ENCODE results near the gene NR1H4.

Gene NR1H4

DNA sequence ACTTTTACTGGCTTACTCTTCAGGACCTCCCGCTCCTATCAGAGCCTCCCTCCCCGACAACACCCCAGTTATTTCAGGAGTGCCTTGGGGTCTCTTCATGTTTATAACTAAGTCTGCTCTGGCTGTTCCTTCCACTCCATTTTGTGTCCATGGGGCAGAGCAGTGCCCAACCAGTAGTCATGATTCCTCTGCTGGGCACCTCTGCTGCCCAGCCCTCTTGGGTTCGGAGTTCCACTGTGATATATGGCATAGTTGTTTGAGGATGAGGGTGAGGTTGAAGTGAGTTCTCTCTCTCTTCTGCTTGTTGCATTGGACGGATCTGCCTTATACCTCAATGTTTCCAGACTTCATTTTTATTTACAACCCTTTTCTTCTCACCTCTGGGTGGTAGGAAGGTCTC is 17.4 kb downstream of the NR1H4 start:
- no peak overlapping the region for H3K4me3 ChIP-seq (replicated peaks; ENCODE audit: low read depth, low read length)
- TF ChIP-seq, protein P1, sequence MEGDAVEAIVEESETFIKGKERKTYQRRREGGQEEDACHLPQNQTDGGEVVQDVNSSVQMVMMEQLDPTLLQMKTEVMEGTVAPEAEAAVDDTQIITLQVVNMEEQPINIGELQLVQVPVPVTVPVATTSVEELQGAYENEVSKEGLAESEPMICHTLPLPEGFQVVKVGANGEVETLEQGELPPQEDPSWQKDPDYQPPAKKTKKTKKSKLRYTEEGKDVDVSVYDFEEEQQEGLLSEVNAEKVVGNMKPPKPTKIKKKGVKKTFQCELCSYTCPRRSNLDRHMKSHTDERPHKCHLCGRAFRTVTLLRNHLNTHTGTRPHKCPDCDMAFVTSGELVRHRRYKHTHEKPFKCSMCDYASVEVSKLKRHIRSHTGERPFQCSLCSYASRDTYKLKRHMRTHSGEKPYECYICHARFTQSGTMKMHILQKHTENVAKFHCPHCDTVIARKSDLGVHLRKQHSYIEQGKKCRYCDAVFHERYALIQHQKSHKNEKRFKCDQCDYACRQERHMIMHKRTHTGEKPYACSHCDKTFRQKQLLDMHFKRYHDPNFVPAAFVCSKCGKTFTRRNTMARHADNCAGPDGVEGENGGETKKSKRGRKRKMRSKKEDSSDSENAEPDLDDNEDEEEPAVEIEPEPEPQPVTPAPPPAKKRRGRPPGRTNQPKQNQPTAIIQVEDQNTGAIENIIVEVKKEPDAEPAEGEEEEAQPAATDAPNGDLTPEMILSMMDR (IDR thresholded peaks at IDR 0.05; ENCODE audit: low read depth, low read length, missing control alignments) = no peak
- no peak for DNase-seq (ENCODE audit: extremely low read depth, low read depth)

DNA sequence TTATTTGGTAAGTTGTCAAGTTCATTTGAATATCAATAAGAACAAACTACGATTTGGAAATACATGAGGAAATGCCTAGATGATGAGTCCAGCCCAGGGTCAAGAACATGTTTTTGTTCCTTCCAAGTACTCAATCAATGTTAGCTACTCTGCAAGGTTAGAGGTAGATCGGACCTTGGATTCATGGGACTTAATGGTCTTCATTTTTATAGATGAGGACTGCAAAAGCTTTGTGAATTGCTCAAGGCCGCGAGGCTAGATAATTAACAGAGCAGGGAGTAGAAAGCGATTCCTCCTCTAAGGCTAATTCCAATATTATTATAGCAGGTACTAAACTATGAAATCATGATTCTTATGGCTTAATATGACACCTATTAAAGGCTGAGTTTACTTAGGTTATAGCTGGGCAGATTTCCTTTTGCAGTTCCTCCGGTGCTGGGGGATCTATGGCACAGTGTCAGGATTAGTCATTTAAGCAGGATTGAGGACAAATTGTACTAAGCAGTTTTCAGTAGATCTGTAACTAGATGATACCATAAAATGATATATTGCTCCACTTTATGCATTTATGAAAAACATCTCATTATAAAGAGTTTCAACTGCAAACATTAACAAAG is 19.8 kb downstream of the NR1H4 start:
- DNase-seq (ENCODE audit: extremely low read depth, low read depth) = no peak
- TF ChIP-seq, protein P1 (IDR thresholded peaks at IDR 0.05; ENCODE audit: low read depth, low read length, missing control alignments) = no peak
- H3K4me3 ChIP-seq (replicated peaks; ENCODE audit: low read depth, low read length) = no peak overlapping the region

DNA sequence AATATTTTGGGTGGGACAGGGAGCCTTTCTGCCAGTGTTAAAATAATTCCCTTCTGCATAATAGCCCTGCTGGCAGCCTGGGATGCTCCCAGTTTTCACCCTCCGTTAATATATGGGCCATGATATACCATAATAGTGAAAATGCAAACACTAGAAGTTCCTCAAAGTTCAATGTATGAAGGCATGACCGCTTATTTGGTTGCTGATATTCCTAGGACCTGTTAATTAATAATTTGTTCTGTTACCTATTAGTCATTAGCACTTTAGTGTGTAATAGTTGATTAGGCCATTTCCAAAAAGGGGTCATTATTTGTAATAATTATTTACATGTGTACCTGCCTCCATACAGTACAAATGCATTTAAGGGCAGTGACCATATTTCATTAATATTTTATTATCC is 20.4 kb downstream of the NR1H4 start:
- no peak overlapping the region for H3K4me3 ChIP-seq (replicated peaks; ENCODE audit: low read depth, low read length)
- TF ChIP-seq, protein P1 (IDR thresholded peaks at IDR 0.05; ENCODE audit: low read depth, low read length, missing control alignments) = no peak
- DNase-seq (ENCODE audit: extremely low read depth, low read depth) = no peak

DNA sequence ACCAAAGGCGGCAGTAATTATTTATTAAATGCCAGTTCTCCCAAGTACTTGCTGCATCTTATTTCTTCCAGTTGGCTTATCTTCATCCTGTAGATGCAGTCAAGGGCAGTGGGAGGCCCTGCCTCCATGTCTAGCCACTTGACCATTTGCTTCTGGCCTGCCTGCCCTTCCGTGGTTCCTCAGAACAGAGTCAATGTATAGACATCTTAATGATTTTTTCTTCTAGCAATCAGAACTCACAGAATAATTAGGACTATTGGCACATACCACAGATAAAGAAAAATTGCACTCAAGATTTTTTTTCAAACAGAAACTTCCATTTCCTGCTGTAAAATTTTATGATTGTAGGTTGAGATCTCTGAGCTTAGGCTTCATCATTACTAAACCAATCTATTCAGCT is 20.9 kb downstream of the NR1H4 start:
- TF ChIP-seq, protein P1 (IDR thresholded peaks at IDR 0.05; ENCODE audit: low read depth, low read length, missing control alignments) = no peak
- no peak for DNase-seq (ENCODE audit: extremely low read depth, low read depth)
- no peak overlapping the region for H3K4me3 ChIP-seq (replicated peaks; ENCODE audit: low read depth, low read length)

DNA sequence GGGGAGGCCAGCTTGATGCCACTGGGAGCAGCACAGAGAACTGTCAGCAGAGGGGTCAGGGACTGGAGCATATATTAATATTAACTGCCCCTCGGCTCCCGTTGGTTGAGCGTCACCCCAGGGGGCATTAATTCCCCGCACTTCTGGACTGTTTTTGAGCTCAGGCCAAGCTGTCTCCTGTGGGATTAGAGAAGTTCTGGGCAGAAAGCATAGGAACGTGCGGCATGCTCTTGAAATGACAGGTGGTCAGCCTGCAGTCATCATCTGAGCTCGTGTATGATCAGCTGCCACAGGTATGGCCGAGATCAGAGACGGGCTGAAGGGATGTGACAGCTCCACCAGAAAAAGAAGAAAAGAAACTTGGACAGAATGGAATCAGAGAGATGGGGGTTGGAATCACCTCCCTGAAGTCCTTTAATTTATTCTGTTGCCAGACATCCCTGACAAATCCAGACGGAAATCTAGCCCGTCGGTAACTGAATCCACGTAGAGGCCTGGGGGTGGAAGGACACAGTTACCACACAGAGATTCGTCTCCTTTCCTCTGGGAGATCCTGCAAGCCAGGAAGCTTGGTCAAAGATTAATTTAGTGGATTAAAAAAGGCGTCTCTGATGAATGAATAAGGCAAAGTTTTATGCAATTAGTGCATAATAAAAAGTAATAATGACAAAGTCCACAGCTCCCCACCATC is 23.6 kb downstream of the NR1H4 start:
- no peak overlapping the region for H3K4me3 ChIP-seq (replicated peaks; ENCODE audit: low read depth, low read length)
- DNase-seq (ENCODE audit: extremely low read depth, low read depth) = no peak
- TF ChIP-seq, protein P1 (IDR thresholded peaks at IDR 0.05; ENCODE audit: low read depth, low read length, missing control alignments) = no peak

DNA sequence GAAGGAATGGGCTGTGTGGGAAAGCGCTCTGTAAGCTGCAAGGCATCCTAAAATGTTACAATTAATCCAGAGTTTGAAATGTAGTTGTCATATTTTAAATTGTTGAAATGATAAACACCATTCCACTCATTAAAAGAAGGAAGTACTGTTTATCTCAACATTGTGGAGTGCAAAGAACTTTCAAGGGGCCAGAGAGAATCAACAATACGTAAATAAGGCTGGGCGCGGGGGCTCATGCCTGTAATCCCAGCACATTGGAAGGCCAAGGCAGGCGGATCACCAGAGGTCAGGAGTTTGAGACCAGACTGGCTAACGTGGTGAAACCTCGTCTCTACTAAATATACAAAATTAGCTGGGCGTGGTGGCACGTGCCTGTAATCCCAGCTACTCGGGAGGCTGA is 24.5 kb downstream of the NR1H4 start:
- no peak for DNase-seq (ENCODE audit: extremely low read depth, low read depth)
- TF ChIP-seq, protein P1 (IDR thresholded peaks at IDR 0.05; ENCODE audit: low read depth, low read length, missing control alignments) = no peak
- no peak overlapping the region for H3K4me3 ChIP-seq (replicated peaks; ENCODE audit: low read depth, low read length)
